Endothelial cell (in vitro differentiated cells): Measurements from ENCODE around the gene PCGF5. TPM values are rescaled to one million over a fixed set of nuclear protein-coding genes. Genes with fewer than 3 reads are reported as not detected.
"Not testable (repeated sequence)": the region's sequence is repeated elsewhere in the genome, so short reads cannot be mapped to it uniquely, and the experiment has no call there.

Experiments used
- DNase-seq: peaks from one replicate; pipeline ENCODE4 v3.0.0; 2021; ENCODE audit warnings: low spot score
- H3K27ac Mint-ChIP-seq: one replicate; pipeline ENCODE4 v1.8.0; 2021; ENCODE audit warnings: mixed read lengths, inconsistent platforms; ENCODE audit not compliant: unreplicated experiment
- H3K27me3 Mint-ChIP-seq: one replicate; pipeline ENCODE4 v1.8.0; 2021; ENCODE audit warnings: mild to moderate bottlenecking, moderate library complexity, mixed read lengths, inconsistent platforms; ENCODE audit not compliant: unreplicated experiment
- H3K36me3 Mint-ChIP-seq: one replicate; pipeline ENCODE4 v1.8.0; 2021; ENCODE audit warnings: mild to moderate bottlenecking, low read depth, mixed read lengths, inconsistent platforms; ENCODE audit not compliant: unreplicated experiment
- H3K4me1 Mint-ChIP-seq: one replicate; pipeline ENCODE4 v1.8.0; 2021; ENCODE audit warnings: mild to moderate bottlenecking, mixed read lengths, inconsistent platforms; ENCODE audit not compliant: unreplicated experiment
- H3K4me3 Mint-ChIP-seq: one replicate; pipeline ENCODE4 v1.8.0; 2021; ENCODE audit warnings: mild to moderate bottlenecking, mixed read lengths, inconsistent platforms; ENCODE audit not compliant: unreplicated experiment
- H3K9me3 Mint-ChIP-seq: one replicate; pipeline ENCODE4 v1.8.0; 2021; ENCODE audit warnings: mixed read lengths, inconsistent platforms; ENCODE audit not compliant: unreplicated experiment
- total RNA-seq: library from RNA; stranded (reverse); fragmentation: NEBNext Ultra II Directional; extraction: Animal tissue kit (Norgen Biotek cat#: 25700); gene quantifications from one replicate; pipeline ENCODE4 v1.2.1, GENCODE V29; 2021; ENCODE audit not compliant: unreplicated experiment
- TF ChIP-seq, protein P1 (sequence below): fragments of 200-600 bp; sonication (generic); IDR thresholded peaks from one replicate; pipeline ENCODE4 v1.5.0; 2021; ENCODE audit warnings: antibody characterized with exemption; ENCODE audit not compliant: unreplicated experiment

PCGF5 gene
- total RNA-seq, 1 donor from 2014 or later: 21.5 TPM

DNA sequence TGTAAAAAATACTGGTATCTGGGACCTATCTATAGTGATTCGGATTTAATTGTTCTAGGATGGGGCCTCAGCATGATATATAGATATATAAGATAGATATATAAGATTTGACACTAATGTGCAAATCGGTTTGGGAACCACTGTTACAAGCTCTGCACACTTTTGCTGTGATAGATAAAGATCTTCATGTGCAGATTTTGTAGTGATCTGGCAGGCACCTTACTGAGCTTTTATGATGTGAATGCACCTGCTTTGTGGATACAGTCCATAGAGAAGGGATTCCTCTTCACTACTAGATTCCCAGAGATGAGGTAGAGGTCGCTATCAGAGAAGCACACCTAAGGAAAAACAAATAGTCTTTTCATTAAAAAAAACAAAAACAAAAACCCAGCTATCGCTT lies 33.3 kb upstream of the PCGF5 start:
- no peaks in the 10 kb centered on the region for H3K36me3 Mint-ChIP-seq
- TF ChIP-seq, protein P1, sequence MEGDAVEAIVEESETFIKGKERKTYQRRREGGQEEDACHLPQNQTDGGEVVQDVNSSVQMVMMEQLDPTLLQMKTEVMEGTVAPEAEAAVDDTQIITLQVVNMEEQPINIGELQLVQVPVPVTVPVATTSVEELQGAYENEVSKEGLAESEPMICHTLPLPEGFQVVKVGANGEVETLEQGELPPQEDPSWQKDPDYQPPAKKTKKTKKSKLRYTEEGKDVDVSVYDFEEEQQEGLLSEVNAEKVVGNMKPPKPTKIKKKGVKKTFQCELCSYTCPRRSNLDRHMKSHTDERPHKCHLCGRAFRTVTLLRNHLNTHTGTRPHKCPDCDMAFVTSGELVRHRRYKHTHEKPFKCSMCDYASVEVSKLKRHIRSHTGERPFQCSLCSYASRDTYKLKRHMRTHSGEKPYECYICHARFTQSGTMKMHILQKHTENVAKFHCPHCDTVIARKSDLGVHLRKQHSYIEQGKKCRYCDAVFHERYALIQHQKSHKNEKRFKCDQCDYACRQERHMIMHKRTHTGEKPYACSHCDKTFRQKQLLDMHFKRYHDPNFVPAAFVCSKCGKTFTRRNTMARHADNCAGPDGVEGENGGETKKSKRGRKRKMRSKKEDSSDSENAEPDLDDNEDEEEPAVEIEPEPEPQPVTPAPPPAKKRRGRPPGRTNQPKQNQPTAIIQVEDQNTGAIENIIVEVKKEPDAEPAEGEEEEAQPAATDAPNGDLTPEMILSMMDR: no peak
- DNase-seq: no peak
- H3K4me1 Mint-ChIP-seq: no peaks in the 10 kb centered on the region
- peaks cover 1% of the 10 kb centered on the region for H3K27me3 Mint-ChIP-seq
- no peaks in the 10 kb centered on the region for H3K9me3 Mint-ChIP-seq
- no peak overlapping the region for H3K27ac Mint-ChIP-seq
- H3K4me3 Mint-ChIP-seq: no peak overlapping the region

DNA sequence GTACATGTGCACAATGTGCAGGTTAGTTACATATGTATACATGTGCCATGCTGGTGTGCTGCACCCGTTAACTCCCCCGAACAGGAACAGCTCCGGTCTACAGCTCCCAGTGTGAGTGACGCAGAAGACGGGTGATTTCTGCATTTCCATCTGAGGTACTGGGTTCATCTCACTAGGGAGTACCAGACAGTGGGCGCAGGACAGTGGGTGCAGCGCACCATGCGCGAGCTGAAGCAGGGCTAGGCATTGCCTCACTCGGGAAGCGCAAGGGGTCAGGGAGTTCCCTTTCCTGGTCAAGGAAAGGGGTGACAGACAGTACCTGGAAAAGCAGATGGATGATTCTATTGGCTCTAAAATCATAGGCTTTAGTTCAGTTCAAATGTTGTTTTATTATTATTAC lies 32.5 kb upstream of the PCGF5 start:
- H3K9me3 Mint-ChIP-seq, DNase-seq, H3K27ac Mint-ChIP-seq, H3K36me3 Mint-ChIP-seq, H3K27me3 Mint-ChIP-seq, H3K4me3 Mint-ChIP-seq, H3K4me1 Mint-ChIP-seq: not testable (repeated sequence)

DNA sequence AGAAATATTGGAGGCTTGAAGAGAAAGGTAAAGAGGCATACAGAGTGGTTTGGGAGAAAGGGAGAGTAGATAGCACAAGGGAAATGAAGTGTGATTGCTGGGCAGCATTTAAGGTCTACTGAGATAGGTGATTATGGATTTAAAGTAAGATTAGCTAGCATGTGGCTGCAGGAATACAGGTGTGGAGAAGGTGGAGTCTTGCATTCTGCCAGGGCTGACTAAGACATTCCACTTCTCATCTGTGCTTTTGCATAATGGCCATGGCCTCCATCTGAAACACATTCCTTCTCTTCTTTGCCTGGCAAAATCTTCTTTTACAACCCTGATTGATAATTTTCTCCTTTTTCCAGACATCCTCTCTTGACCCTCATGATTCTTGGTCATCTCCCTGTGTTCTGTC lies 31.6 kb upstream of the PCGF5 start:
- H3K4me1 Mint-ChIP-seq: no peaks in the 10 kb centered on the region

DNA sequence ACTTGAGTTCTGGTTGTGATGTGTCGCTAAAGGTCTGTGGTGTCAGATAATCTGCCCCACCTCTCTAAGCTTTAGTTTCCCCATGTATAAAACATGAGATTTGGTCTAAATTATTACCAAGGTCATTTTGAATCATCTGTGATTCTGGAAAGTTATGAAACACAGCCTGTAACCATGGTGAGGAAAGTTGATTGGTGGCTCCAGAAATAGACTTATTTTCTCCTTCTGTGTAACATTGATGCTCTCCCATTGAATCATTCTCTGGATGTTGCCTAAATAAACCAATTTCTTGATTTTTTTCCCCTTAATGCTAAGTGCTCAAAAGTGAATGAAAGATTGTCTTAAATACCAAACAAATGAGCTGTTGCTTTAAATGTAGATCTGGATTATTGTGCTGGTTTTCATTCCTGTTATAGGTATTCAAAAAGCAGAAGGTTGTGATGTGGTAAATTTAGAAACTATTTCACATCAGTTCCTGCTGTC lies 30.0 kb upstream of the PCGF5 start:
- peaks cover 3% of the 10 kb centered on the region for H3K27me3 Mint-ChIP-seq
- H3K4me3 Mint-ChIP-seq: no peak overlapping the region
- TF ChIP-seq, protein P1: no peak
- H3K4me1 Mint-ChIP-seq: no peaks in the 10 kb centered on the region
- H3K27ac Mint-ChIP-seq: no peak overlapping the region
- DNase-seq: no peak
- H3K36me3 Mint-ChIP-seq: peaks cover 4% of the 10 kb centered on the region
- no peaks in the 10 kb centered on the region for H3K9me3 Mint-ChIP-seq

More for the DNA sequence above, 31.6 kb upstream of the PCGF5 start:
- Mint-ChIP-seq H3K36me3 (peaks cover 3% of the 10 kb centered on the region), H3K9me3 (no peaks in the 10 kb centered on the region), H3K27ac (no peak overlapping the region), H3K4me3 (no peak overlapping the region), H3K27me3 (peaks cover 3% of the 10 kb centered on the region)
- DNase-seq: no peak
- TF ChIP-seq, protein P1: no peak

DNA sequence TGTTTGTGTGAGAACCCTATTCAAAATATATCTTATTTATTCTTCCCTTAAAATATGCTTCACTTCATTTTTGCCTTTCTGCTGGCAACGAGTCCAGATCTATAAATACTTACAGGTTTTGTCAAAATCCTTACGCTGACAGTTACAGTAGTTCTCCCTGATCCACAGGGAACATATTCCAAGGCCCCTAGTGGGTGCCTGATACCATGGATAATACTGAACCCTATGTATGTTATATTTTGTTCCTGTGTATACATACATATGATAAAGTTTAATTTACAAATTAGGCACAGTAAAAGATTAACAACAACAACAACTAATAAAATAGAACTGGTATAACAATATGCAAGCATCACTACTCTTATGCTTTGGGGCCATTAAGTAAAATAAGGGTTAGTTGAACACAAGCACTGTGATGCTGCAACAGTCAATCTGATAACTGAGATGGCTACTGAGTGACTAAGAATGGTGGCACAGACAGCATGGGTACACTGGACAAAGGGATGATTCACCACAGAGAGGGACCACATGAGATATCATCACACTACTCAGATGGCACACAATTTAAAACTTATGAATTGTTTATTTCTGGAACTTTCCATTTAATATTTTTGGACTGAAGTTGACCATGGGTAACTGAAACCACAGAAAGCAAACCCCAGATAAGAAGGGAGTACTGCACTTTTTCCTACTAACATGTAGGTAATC lies 29.4 kb upstream of the PCGF5 start:
- H3K4me1 Mint-ChIP-seq: no peaks in the 10 kb centered on the region
- H3K4me3 Mint-ChIP-seq: no peak overlapping the region
- peaks cover 4% of the 10 kb centered on the region for H3K27me3 Mint-ChIP-seq
- DNase-seq: no peak
- H3K36me3 Mint-ChIP-seq: peaks cover 4% of the 10 kb centered on the region
- TF ChIP-seq, protein P1: no peak
- no peaks in the 10 kb centered on the region for H3K9me3 Mint-ChIP-seq
- H3K27ac Mint-ChIP-seq: no peak overlapping the region
